Panc1 (cell line): ENCODE results near the gene DENND4C. TPM values are rescaled to one million over a fixed set of nuclear protein-coding genes. Genes with fewer than 3 reads are reported as not detected.

Experiments
- ATAC-seq: fragments of 200-7000 bp; cut with Tn5 transposase; 2 replicates; pipeline ENCODE4 v1.9.1; 2020; ENCODE audit warnings: mild to moderate bottlenecking, moderate library complexity
- BruUV-seq: library from RNA; stranded (reverse); fragments of 400-500 nt; replicated peaks from 2 replicates; lab custom pipeline; 2021; lab: Mats Ljungman, UMichigan
- CTCF ChIA-PET: fragments of 300-600 bp; sonication (Branson Sonifier 250); formaldehyde crosslinking; loops from one replicate; lab custom pipeline; 2022; ENCODE audit warnings: antibody characterized with exemption; lab: Charles Lee
- POLR2A ChIA-PET: fragments of 300-600 bp; sonication (Branson Sonifier 250); formaldehyde crosslinking; loops from one replicate; lab custom pipeline; 2022; ENCODE audit warnings: antibody characterized with exemption; lab: Charles Lee
- DNase-seq: peaks from one replicate; pipeline ENCODE4 v3.0.0-alpha.2; 2010; ENCODE audit warnings: low read depth, low spot score
- H3K27ac ChIP-seq: 2 replicates; pipeline ENCODE4 v1.5.1; 2011; ENCODE audit warnings: mild to moderate bottlenecking, low read length, inconsistent platforms
- H3K27me3 ChIP-seq: fragments of 200-500 bp; sonication (Bioruptor generic); 2 replicates; pipeline ENCODE4 v1.6.0; 2014; ENCODE audit warnings: low read length, inconsistent platforms; ENCODE audit not compliant: control insufficient read depth, insufficient read depth
- H3K36me3 ChIP-seq: fragments of 200-500 bp; sonication (Bioruptor generic); 2 replicates; pipeline ENCODE4 v1.5.1; 2014; ENCODE audit warnings: inconsistent platforms, mild to moderate bottlenecking, low read length, moderate library complexity; ENCODE audit not compliant: control insufficient read depth, insufficient read depth
- H3K4me1 ChIP-seq: 2 replicates; pipeline ENCODE4 v1.5.1; 2011; ENCODE audit warnings: inconsistent platforms, mild to moderate bottlenecking, low read length, moderate library complexity; ENCODE audit not compliant: control insufficient read depth, insufficient read depth
- H3K4me3 ChIP-seq, 2 experiments: 2 replicates each; pipeline ENCODE4 v1.5.1; 2011 to 2012; ENCODE audit warnings: low read depth in 2 of 2, low read length in 2 of 2, mild to moderate bottlenecking in 2 of 2, inconsistent platforms in 1 of 2, moderate library complexity in 1 of 2
- H3K9me3 ChIP-seq: fragments of 200-500 bp; sonication (Bioruptor generic); 2 replicates; pipeline ENCODE4 v1.5.1; 2014; ENCODE audit warnings: low read depth, mild to moderate bottlenecking, inconsistent platforms, low read length, moderate library complexity; ENCODE audit not compliant: control insufficient read depth, insufficient read depth
- POLR2AphosphoS5 ChIP-seq: IDR thresholded peaks from 2 replicates; pipeline ENCODE4 v1.6.1; 2012; ENCODE audit warnings: mild to moderate bottlenecking, low read depth, low read length, moderate library complexity
- SIN3A ChIP-seq: IDR thresholded peaks from 2 replicates; pipeline ENCODE4 v1.6.1; 2012; ENCODE audit warnings: low read depth, mild to moderate bottlenecking, low read length, moderate library complexity, borderline replicate concordance; ENCODE audit not compliant: insufficient read depth
- TCF7L2 ChIP-seq: IDR thresholded peaks from 2 replicates; pipeline ENCODE4 v1.6.1; 2011; ENCODE audit warnings: mild to moderate bottlenecking, low read depth, low read length, inconsistent platforms
- in situ Hi-C: cut with HindIII; loops from 2 replicates; pipeline ENCODE4 v1.10.0; 2016; ENCODE audit warnings: low sequenced_read_pairs, low pct_unique_long_range_greater_than_20kb
- intact Hi-C: fragments of 100-400 bp; cut with micrococcal nuclease; formaldehyde crosslinking; loops from one replicate; pipeline ENCODE4 v1.10.0; 2022; ENCODE audit not compliant: unreplicated experiment
- total RNA-seq: library from RNA; stranded (reverse); gene quantifications from one replicate; pipeline ENCODE4 v1.2.1, GENCODE V29; 2021; ENCODE audit not compliant: unreplicated experiment
- TF ChIP-seq, protein P1 (sequence below): fragments of 450-650 bp; IDR thresholded peaks from 2 replicates; pipeline ENCODE4 v1.5.1; 2017; ENCODE audit warnings: mild to moderate bottlenecking
- TF ChIP-seq, protein P2 (sequence below), 2 experiments: IDR thresholded peaks; 2 replicates each; pipeline ENCODE4 v1.6.1; 2011 to 2012; ENCODE audit warnings: low read depth in 2 of 2, control low read depth in 1 of 2, low read length in 1 of 2, mild to moderate bottlenecking in 1 of 2, moderate library complexity in 1 of 2; ENCODE audit not compliant: insufficient read depth in 1 of 2

The DENND4C gene
- total RNA-seq, 1 experiment from 2014 or later, result 10.5 TPM

DNA sequence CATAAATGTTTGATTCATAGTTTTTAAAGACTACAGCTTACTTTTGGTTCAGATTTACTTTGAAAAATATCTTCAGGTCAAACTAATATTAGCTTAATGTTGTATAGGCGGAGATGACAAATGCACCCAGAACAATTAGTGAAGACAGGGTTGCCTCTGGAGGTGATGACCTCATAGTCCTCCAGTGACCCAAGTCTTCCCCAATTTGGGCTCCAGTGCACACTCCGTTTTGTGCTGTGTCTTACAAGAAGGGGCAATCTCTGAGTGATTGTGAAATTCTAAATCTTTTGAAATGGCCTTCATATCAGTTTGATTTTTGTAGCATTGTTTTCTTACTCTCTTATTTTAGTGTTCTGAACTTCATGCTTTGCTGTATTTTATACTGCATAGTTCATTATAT is 57.6 kb downstream of the DENND4C start:
- Histone ChIP-seq H3K9me3 (no peaks in the 10 kb centered on the region), H3K27ac (no peak overlapping the region), H3K36me3 (no peaks in the 10 kb centered on the region; the same call in 1 of the 2 replicates), H3K4me3 (no peak overlapping the region), H3K27me3 (no peaks in the 10 kb centered on the region), H3K4me1 (no peaks in the 10 kb centered on the region)
- POLR2A ChIA-PET, result interaction anchor here (0.7 kb wide), 1 partner anchor 11 kb away, joined by 9 read pairs; no protein-coding TSS in a partner anchor
- BruUV-seq, result no TSS peak
- intact Hi-C loops, result no loop called here
- in situ Hi-C loops, result no loop called here
- ATAC-seq (no peak), DNase-seq (no peak)
- TF ChIP-seq POLR2AphosphoS5 (no peak), SIN3A (no peak), TCF7L2 (no peak)
- TF ChIP-seq, protein P1, sequence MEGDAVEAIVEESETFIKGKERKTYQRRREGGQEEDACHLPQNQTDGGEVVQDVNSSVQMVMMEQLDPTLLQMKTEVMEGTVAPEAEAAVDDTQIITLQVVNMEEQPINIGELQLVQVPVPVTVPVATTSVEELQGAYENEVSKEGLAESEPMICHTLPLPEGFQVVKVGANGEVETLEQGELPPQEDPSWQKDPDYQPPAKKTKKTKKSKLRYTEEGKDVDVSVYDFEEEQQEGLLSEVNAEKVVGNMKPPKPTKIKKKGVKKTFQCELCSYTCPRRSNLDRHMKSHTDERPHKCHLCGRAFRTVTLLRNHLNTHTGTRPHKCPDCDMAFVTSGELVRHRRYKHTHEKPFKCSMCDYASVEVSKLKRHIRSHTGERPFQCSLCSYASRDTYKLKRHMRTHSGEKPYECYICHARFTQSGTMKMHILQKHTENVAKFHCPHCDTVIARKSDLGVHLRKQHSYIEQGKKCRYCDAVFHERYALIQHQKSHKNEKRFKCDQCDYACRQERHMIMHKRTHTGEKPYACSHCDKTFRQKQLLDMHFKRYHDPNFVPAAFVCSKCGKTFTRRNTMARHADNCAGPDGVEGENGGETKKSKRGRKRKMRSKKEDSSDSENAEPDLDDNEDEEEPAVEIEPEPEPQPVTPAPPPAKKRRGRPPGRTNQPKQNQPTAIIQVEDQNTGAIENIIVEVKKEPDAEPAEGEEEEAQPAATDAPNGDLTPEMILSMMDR, result no peak
- TF ChIP-seq, protein P2, sequence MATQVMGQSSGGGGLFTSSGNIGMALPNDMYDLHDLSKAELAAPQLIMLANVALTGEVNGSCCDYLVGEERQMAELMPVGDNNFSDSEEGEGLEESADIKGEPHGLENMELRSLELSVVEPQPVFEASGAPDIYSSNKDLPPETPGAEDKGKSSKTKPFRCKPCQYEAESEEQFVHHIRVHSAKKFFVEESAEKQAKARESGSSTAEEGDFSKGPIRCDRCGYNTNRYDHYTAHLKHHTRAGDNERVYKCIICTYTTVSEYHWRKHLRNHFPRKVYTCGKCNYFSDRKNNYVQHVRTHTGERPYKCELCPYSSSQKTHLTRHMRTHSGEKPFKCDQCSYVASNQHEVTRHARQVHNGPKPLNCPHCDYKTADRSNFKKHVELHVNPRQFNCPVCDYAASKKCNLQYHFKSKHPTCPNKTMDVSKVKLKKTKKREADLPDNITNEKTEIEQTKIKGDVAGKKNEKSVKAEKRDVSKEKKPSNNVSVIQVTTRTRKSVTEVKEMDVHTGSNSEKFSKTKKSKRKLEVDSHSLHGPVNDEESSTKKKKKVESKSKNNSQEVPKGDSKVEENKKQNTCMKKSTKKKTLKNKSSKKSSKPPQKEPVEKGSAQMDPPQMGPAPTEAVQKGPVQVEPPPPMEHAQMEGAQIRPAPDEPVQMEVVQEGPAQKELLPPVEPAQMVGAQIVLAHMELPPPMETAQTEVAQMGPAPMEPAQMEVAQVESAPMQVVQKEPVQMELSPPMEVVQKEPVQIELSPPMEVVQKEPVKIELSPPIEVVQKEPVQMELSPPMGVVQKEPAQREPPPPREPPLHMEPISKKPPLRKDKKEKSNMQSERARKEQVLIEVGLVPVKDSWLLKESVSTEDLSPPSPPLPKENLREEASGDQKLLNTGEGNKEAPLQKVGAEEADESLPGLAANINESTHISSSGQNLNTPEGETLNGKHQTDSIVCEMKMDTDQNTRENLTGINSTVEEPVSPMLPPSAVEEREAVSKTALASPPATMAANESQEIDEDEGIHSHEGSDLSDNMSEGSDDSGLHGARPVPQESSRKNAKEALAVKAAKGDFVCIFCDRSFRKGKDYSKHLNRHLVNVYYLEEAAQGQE (IDR thresholded peaks at IDR 0.05; ENCODE audit: insufficient read depth in 1 of 2, low read depth in 2 of 2, low read length in 1 of 2), result no peak
- CTCF ChIA-PET, result no interaction called here

DNA sequence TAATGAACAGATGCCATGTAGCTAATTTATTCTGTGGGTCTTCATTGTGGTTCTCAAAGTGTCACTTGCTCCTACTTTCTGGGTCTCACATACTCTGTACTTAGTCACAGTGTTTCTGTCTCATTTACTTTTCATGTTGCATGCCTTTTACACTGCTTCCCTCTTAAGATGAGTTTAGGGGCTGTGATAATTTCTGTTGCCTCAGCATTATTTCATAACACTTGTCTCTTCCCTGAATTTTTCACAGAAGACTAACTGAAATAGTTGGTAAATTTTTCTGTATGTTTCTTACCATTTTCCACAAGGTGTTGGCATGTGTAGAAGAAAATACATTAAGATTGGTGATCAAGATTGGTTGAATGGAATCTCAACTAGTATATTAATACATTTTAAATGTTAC is 59.6 kb downstream of the DENND4C start:
- H3K27me3 ChIP-seq, result no peaks in the 10 kb centered on the region

More for the DNA sequence above, 59.6 kb downstream of the DENND4C start:
- Histone ChIP-seq H3K4me1 (no peaks in the 10 kb centered on the region), H3K36me3 (no peaks in the 10 kb centered on the region; the same call in 1 of the 2 replicates), H3K27ac (no peak overlapping the region), H3K9me3 (no peaks in the 10 kb centered on the region), H3K4me3 (no peak overlapping the region)
- TF ChIP-seq SIN3A, result no peak
- TF ChIP-seq, protein P1, result no peak
- intact Hi-C loops (no loop called here), in situ Hi-C loops (no loop called here)
- POLR2A ChIA-PET, result no interaction called here
- CTCF ChIA-PET, result no interaction called here
- DNase-seq, result no peak
- no TSS peak for BruUV-seq
- ATAC-seq, result no peak
